Breast epithelium (tissue), 4 donors: ENCODE data around the gene GMIP. TPM values are rescaled to one million over a fixed set of nuclear protein-coding genes. Genes with fewer than 3 reads are reported as not detected.

ENCODE experiments used
- DNase-seq, 2 donors: peaks; one replicate each; pipeline ENCODE4 v3.0.0-alpha.2; 2019; ENCODE audit warnings: low spot score in 2 of 2
- H3K27ac ChIP-seq, 2 donors: fragments of 200-600 bp; sonication (generic) in 1 of 2; one replicate each; pipeline ENCODE4 v1.5.1; 2016 to 2019; ENCODE audit warnings: mild to moderate bottlenecking in 1 of 2
- H3K27me3 ChIP-seq, 2 donors: fragments of 200-600 bp; sonication (generic) in 1 of 2; one replicate each; pipeline versions ENCODE4 v1.5.1 to v1.6.0; 2017 to 2019; ENCODE audit warnings: control low read depth in 1 of 2, mild to moderate bottlenecking in 1 of 2
- H3K36me3 ChIP-seq: fragments of 200-600 bp; one replicate; pipeline ENCODE4 v1.5.1; 2019
- H3K4me1 ChIP-seq, 2 donors: fragments of 200-600 bp; sonication (generic); one replicate each; pipeline ENCODE4 v1.5.1; 2016 to 2019; ENCODE audit warnings: control low read depth in 1 of 2
- H3K4me3 ChIP-seq, 3 donors: fragments of 200-600 bp; sonication (generic); 1 replicate in 2 of 3; 2 replicates in 1 of 3; pipeline ENCODE4 v1.5.1; 2016 to 2019; ENCODE audit warnings: mild to moderate bottlenecking in 3 of 3, moderate library complexity in 2 of 3
- H3K9me3 ChIP-seq, 2 donors: fragments of 200-600 bp; sonication (generic) in 1 of 2; one replicate each; pipeline ENCODE4 v1.5.1; 2016 to 2019; ENCODE audit warnings: control low read depth in 1 of 2
- CTCF ChIP-seq, 3 donors: fragments of 450-650 bp; IDR thresholded peaks; one replicate each; pipeline ENCODE4 v1.5.1; 2016 to 2017; ENCODE audit warnings: antibody characterized with exemption in 3 of 3, mild to moderate bottlenecking in 3 of 3, moderate library complexity in 3 of 3
- POLR2A ChIP-seq: fragments of 450-650 bp; IDR thresholded peaks from one replicate; pipeline ENCODE4 v1.6.1; 2016; ENCODE audit warnings: antibody characterized with exemption, mild to moderate bottlenecking, moderate library complexity
- POLR2AphosphoS5 ChIP-seq, 3 donors: sonication (generic); formaldehyde crosslinking; IDR thresholded peaks; one replicate each; pipeline ENCODE4 v1.6.1; 2017; ENCODE audit warnings: antibody characterized with exemption in 3 of 3
- intact Hi-C: fragments of 100-400 bp; cut with DNase I; formaldehyde crosslinking; loops from one replicate; pipeline ENCODE4 v1.15.1; 2023; ENCODE audit warnings: low total_unique reads
- total RNA-seq, 3 donors: library from RNA; depleted of rRNA; stranded (reverse); fragments of >200 nt; gene quantifications; one replicate each; pipeline ENCODE4 v1.1.0, GENCODE V29; 2016

GMIP gene
- total RNA-seq, 3 donors from 2014 or later: 7.9 to 10.4 (median 8.5) TPM

- Histone ChIP-seq H3K36me3 (peaks cover 19% of the 10 kb centered on the region), H3K9me3 (no peaks in the 10 kb centered on the region), H3K27ac (no peak overlapping the region), H3K4me3 (no peak overlapping the region), H3K27me3 (no peaks in the 10 kb centered on the region), H3K4me1 (no peaks in the 10 kb centered on the region)
- no peak for TF ChIP-seq CTCF (IDR thresholded peaks at IDR 0.05)
- no peak for TF ChIP-seq POLR2AphosphoS5 (IDR thresholded peaks at IDR 0.05)
- no peak for TF ChIP-seq POLR2A
- no peak for DNase-seq
- intact Hi-C loops: loop anchor here (5.0 kb wide), 1 partner anchor 117 kb away; no protein-coding TSS in a partner anchor
These were observed 5.7 kb upstream of the GMIP start for GRCh38 chr19:19649155-19649554.

- intact Hi-C loops: loop anchor here (5.0 kb wide), 1 partner anchor 115 kb away; no protein-coding TSS in a partner anchor
- DNase-seq: no peak
- Histone ChIP-seq H3K4me3 (no peak overlapping the region), H3K4me1 (no peaks in the 10 kb centered on the region), H3K36me3 (peaks cover 15% of the 10 kb centered on the region), H3K27me3 (no peaks in the 10 kb centered on the region), H3K9me3 (no peaks in the 10 kb centered on the region), H3K27ac (no peak overlapping the region)
- TF ChIP-seq POLR2AphosphoS5 (IDR thresholded peaks at IDR 0.05): no peak
- no peak for TF ChIP-seq CTCF (IDR thresholded peaks at IDR 0.05)
- TF ChIP-seq POLR2A: no peak
These were observed 3.8 kb upstream of the GMIP start for GRCh38 chr19:19647037-19647835.

- no peaks in the 10 kb centered on the region for H3K9me3 ChIP-seq
- intact Hi-C loops: loop anchor here (5.0 kb wide), 1 partner anchor 113 kb away; no protein-coding TSS in a partner anchor
- H3K36me3 ChIP-seq: peaks cover 10% of the 10 kb centered on the region
These were observed 1.9 kb upstream of the GMIP start for GRCh38 chr19:19645233-19645870.

GRCh38 chr19:19644054-19644388, 564 bp upstream of the GMIP start:
- no peaks in the 10 kb centered on the region for H3K9me3 ChIP-seq
- intact Hi-C loops: no loop called here
- peak overlapping the region; percentile 63 to 80 for H3K27ac ChIP-seq
- H3K4me1 ChIP-seq: no peaks in the 10 kb centered on the region
- peak overlapping the region; percentile 68 to 85 (median 78) for H3K4me3 ChIP-seq
- no peak for DNase-seq
- H3K27me3 ChIP-seq: no peaks in the 10 kb centered on the region
- peaks cover 10% of the 10 kb centered on the region for H3K36me3 ChIP-seq
- TF ChIP-seq CTCF (IDR thresholded peaks at IDR 0.05) (no peak), POLR2AphosphoS5 (IDR thresholded peaks at IDR 0.05) (no peak), POLR2A (no peak)

More at GRCh38 chr19:19645233-19645870, 1.9 kb upstream of the GMIP start:
- DNase-seq: no peak
- no peak overlapping the region for H3K4me3 ChIP-seq
- no peaks in the 10 kb centered on the region for H3K27me3 ChIP-seq
- no peaks in the 10 kb centered on the region for H3K4me1 ChIP-seq
- H3K27ac ChIP-seq: no peak overlapping the region
- TF ChIP-seq POLR2AphosphoS5 (IDR thresholded peaks at IDR 0.05) (no peak), POLR2A (no peak), CTCF (IDR thresholded peaks at IDR 0.05) (no peak)

- intact Hi-C loops: no loop called here
- peaks cover 10% of the 10 kb centered on the region for H3K36me3 ChIP-seq
- H3K27ac ChIP-seq: peak overlapping the region; percentile 63 to 80
- H3K9me3 ChIP-seq: no peaks in the 10 kb centered on the region
- H3K4me3 ChIP-seq: peak overlapping the region; percentile 68 to 85 (median 78)
- DNase-seq: no peak
- H3K27me3 ChIP-seq: no peaks in the 10 kb centered on the region
- TF ChIP-seq POLR2A (no peak), POLR2AphosphoS5 (IDR thresholded peaks at IDR 0.05) (no peak), CTCF (IDR thresholded peaks at IDR 0.05) (no peak)
- H3K4me1 ChIP-seq: no peaks in the 10 kb centered on the region
These were observed 825 bp downstream of the GMIP start for GRCh38 chr19:19642506-19643157.
